Natural killer cell (primary cell): ENCODE results near the gene GMPR2. TPM values are rescaled to one million over a fixed set of nuclear protein-coding genes. Genes with fewer than 3 reads are reported as not detected.

Experiments
- ATAC-seq, 3 donors: fragments of 150-1000 bp in 2 of 3; fragments of 200-7000 bp in 1 of 3; cut with Tn5 transposase; 1 replicate in 1 of 3; 2 replicates in 2 of 3; pipeline ENCODE4 v1.10.0; 2021; ENCODE audit warnings: mild to moderate bottlenecking in 2 of 3, moderate library complexity in 2 of 3
- DNase-seq, 2 donors: peaks; one replicate each; pipeline versions ENCODE4 v3.0.0 to v3.0.0-alpha.2; 2013 to 2021; ENCODE audit warnings: mixed read lengths in 1 of 2
- H3K27ac ChIP-seq: one replicate; pipeline ENCODE4 v1.5.1; 2013; ENCODE audit warnings: mild to moderate bottlenecking, low read length
- H3K27me3 ChIP-seq: one replicate; pipeline ENCODE4 v1.6.1; 2013; ENCODE audit warnings: low read length; ENCODE audit not compliant: control insufficient read depth, insufficient read depth
- H3K36me3 ChIP-seq: one replicate; pipeline ENCODE4 v1.6.1; 2013; ENCODE audit warnings: low read length; ENCODE audit not compliant: control insufficient read depth, insufficient read depth
- H3K4me1 ChIP-seq: one replicate; pipeline ENCODE4 v1.6.1; 2013; ENCODE audit warnings: low read length; ENCODE audit not compliant: control insufficient read depth, insufficient read depth
- H3K4me3 ChIP-seq: one replicate; pipeline ENCODE4 v1.5.1; 2013; ENCODE audit warnings: low read length
- H3K9me3 ChIP-seq: one replicate; pipeline ENCODE4 v1.6.1; 2013; ENCODE audit warnings: low read length; ENCODE audit not compliant: control insufficient read depth, insufficient read depth
- H3K27ac Mint-ChIP-seq, 2 donors: one replicate each; pipeline ENCODE4 v1.8.0; 2022; ENCODE audit warnings: mild to moderate bottlenecking in 2 of 2, mixed read lengths in 2 of 2, moderate library complexity in 1 of 2
- H3K27me3 Mint-ChIP-seq, 2 donors: one replicate each; pipeline ENCODE4 v1.8.0; 2022; ENCODE audit warnings: low read depth in 2 of 2, mixed read lengths in 2 of 2
- H3K36me3 Mint-ChIP-seq: one replicate; pipeline ENCODE4 v1.8.0; 2022; ENCODE audit warnings: mixed read lengths
- H3K4me1 Mint-ChIP-seq, 2 donors: one replicate each; pipeline ENCODE4 v1.8.0; 2022; ENCODE audit warnings: mixed read lengths in 2 of 2
- H3K4me3 Mint-ChIP-seq: one replicate; pipeline ENCODE4 v1.8.0; 2022; ENCODE audit warnings: mild to moderate bottlenecking, moderate library complexity, mixed read lengths
- H3K9me3 Mint-ChIP-seq, 2 donors: one replicate each; pipeline ENCODE4 v1.8.0; 2022; ENCODE audit warnings: mixed read lengths in 2 of 2
- WGBS: methylation state at CpG from one replicate; pipeline ENCODE4 v1.1.7; 2013; ENCODE audit warnings: missing lambda C conversion rate; ENCODE audit not compliant: insufficient coverage; 5-methylcytosine and 5-hydroxymethylcytosine counted together
- intact Hi-C: fragments of 100-400 bp; cut with micrococcal nuclease; formaldehyde crosslinking; loops from one replicate; pipeline ENCODE4 v1.14.2; 2022
- total RNA-seq, 4 donors: library from RNA; stranded (reverse); fragments of 120-200 nt in 1 of 4; gene quantifications; one replicate each; pipeline versions ENCODE4 v1.2.3 to v1.2.4, GENCODE V29; 2013 to 2022
- TF ChIP-seq, protein P1 (sequence below): fragments of 200-600 bp; IDR thresholded peaks from one replicate; pipeline ENCODE4 v1.8.0; 2022; ENCODE audit warnings: antibody characterized with exemption

GMPR2 gene
- total RNA-seq, 3 donors from 2014 or later (not counting 1 experiment from before 2014, with no cell fraction given), result 46.5 to 63.3 (median 53.3) TPM

DNA sequence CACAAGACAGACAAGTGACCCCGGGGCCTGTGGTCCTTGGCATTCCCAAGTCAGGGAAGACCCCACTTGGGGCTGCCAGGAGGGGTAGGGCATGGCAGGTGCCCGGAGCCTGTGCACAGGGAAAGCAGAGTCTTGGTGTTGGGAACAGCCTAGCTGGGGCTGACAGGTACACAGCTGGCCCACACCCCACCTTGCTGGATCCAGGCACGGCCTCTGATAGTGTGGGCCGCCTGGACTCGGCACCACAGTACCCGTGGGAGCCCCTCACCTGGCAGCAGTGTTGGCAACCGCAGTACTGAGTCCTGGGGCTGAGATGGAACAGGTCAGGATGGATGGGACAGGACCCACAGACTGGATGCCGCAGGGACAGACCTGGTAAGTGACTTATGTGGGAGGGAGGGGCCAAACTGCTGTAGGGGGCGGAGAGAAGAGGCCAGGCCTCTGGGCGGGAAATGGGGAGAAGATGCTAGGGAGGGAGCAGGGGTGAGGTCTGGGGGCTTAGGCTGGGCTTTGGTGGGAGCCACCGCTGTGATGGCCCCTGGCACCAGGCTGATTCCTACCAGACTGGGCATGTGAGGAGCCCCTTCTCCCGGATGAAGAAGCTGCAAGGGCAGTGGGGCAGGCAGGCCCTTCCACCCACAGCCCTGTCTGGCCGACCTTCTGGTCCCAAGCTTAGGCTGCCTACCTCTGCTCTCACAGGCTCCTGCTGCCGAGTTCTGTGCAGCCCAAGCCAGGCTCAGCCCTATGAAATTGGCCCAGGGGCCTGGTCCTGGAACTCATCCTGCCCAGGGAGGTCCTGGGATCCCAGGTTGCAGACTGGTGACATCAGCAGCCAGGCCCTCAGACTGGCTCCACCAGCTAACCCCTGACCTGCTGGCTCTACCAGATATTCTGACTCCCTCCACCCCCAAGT, 30.3 kb downstream of the GMPR2 start, which contains the start of gene TGM1:
TSS of gene TGM1 (minus strand) at position 357 of the 913 bp plus-strand sequence. CDS start 825 bp downstream, outside the sequence.
- H3K27me3 ChIP-seq, result no peaks in the 10 kb centered on the region
- H3K27me3 Mint-ChIP-seq, result no peaks in the 10 kb centered on the region
- intact Hi-C loops, result no loop called here
- no peak within 1 kb of the TSS for H3K4me3 ChIP-seq
- H3K4me1 Mint-ChIP-seq, result peaks cover 0 to 6% of the 10 kb centered on the region in 2 donors
- H3K27ac ChIP-seq, result no peak within 1 kb of the TSS
- no peak within 1 kb of the TSS for H3K27ac Mint-ChIP-seq
- no peak within 1 kb of the TSS for H3K4me3 Mint-ChIP-seq
- TF ChIP-seq, protein P1, sequence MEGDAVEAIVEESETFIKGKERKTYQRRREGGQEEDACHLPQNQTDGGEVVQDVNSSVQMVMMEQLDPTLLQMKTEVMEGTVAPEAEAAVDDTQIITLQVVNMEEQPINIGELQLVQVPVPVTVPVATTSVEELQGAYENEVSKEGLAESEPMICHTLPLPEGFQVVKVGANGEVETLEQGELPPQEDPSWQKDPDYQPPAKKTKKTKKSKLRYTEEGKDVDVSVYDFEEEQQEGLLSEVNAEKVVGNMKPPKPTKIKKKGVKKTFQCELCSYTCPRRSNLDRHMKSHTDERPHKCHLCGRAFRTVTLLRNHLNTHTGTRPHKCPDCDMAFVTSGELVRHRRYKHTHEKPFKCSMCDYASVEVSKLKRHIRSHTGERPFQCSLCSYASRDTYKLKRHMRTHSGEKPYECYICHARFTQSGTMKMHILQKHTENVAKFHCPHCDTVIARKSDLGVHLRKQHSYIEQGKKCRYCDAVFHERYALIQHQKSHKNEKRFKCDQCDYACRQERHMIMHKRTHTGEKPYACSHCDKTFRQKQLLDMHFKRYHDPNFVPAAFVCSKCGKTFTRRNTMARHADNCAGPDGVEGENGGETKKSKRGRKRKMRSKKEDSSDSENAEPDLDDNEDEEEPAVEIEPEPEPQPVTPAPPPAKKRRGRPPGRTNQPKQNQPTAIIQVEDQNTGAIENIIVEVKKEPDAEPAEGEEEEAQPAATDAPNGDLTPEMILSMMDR, result no peak
- no peaks in the 10 kb centered on the region for H3K9me3 Mint-ChIP-seq
- no peaks in the 10 kb centered on the region for H3K9me3 ChIP-seq
- no peak for DNase-seq
- peaks cover 29% of the 10 kb centered on the region for H3K36me3 ChIP-seq
- peaks cover 11% of the 10 kb centered on the region for H3K36me3 Mint-ChIP-seq
- 94% methylated on average over 14 of the region's 14 CpGs for WGBS
- ATAC-seq, result no peak
- H3K4me1 ChIP-seq, result no peaks in the 10 kb centered on the region

DNA sequence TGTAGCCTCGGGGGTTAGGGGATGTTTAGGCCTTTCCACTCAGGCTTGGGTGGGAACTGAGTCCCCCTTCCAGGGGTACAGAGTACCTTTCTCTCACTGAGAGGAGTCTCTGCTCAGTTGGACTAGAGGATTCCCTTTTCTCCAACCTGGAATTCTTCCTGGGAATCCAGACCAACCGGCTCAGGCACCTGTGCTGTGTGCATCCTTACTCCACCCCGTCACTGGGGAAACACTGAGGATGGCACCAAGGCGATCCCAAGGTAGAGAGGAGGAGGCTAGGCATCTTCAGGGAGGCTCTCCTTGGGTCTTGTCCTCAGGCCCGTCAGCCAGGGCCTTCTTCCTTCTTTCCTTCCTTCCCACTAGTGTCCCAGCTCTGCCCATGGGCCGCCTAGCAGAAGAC, 31.1 kb downstream of the GMPR2 start:
- no peak overlapping the region for H3K27ac Mint-ChIP-seq
- H3K27me3 ChIP-seq, result no peaks in the 10 kb centered on the region
- peaks cover 11% of the 10 kb centered on the region for H3K36me3 Mint-ChIP-seq
- no peak overlapping the region for H3K4me3 ChIP-seq
- no peaks in the 10 kb centered on the region for H3K9me3 ChIP-seq
- no peaks in the 10 kb centered on the region for H3K27me3 Mint-ChIP-seq
- H3K9me3 Mint-ChIP-seq, result no peaks in the 10 kb centered on the region
- H3K4me3 Mint-ChIP-seq, result no peak overlapping the region
- DNase-seq (no peak), ATAC-seq (no peak)
- H3K36me3 ChIP-seq, result peaks cover 26% of the 10 kb centered on the region
- 93% methylated on average over 6 of the region's 6 CpGs for WGBS
- H3K4me1 ChIP-seq, result no peaks in the 10 kb centered on the region
- intact Hi-C loops, result no loop called here
- TF ChIP-seq, protein P1, result no peak
- H3K4me1 Mint-ChIP-seq, result peaks cover 0 to 6% of the 10 kb centered on the region in 2 donors
- no peak overlapping the region for H3K27ac ChIP-seq

DNA sequence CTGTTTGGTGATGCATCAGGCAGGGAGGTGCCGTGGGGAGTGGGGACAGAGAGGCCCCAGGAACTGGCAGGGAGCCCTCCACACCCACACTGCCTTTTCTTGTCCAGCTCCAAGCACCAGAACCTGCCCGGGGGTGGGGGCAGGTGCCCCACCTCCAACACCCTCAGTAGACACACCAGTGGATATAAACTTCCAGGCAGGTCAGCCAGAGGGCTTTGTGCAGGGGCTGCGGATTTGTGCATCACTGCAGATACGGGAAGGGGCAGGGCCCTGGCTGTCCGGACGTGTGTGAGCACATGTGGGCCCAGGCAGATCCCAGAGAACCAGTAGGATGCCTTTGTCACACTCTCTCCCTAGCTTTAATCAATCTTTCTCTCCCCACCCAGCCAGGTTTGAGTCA, 31.6 kb downstream of the GMPR2 start:
- Mint-ChIP-seq H3K27me3 (no peaks in the 10 kb centered on the region), H3K36me3 (peaks cover 11% of the 10 kb centered on the region), H3K4me3 (no peak overlapping the region), H3K27ac (no peak overlapping the region), H3K9me3 (no peaks in the 10 kb centered on the region), H3K4me1 (peaks cover 0 to 6% of the 10 kb centered on the region in 2 donors)
- Histone ChIP-seq H3K27me3 (no peaks in the 10 kb centered on the region), H3K4me3 (no peak overlapping the region), H3K4me1 (no peaks in the 10 kb centered on the region), H3K9me3 (no peaks in the 10 kb centered on the region), H3K36me3 (peaks cover 29% of the 10 kb centered on the region), H3K27ac (no peak overlapping the region)
- TF ChIP-seq, protein P1, result no peak
- no peak for ATAC-seq
- WGBS, result 96% methylated on average over 6 of the region's 6 CpGs
- intact Hi-C loops, result no loop called here
- DNase-seq, result no peak
